GM12878 (cell line): ENCODE results near the gene MYBPHL.

Source experiments
- CHD1 ChIP-seq: IDR thresholded peaks from 2 replicates; pipeline ENCODE4 v1.6.1; 2012; ENCODE audit warnings: low read depth, low read length, improper control_type of control experiment
- HDAC2 ChIP-seq: fragments of 200-600 bp; sonication (generic); IDR thresholded peaks from 2 replicates; pipeline ENCODE4 v1.6.1; 2017
- JUND ChIP-seq: IDR thresholded peaks from 2 replicates; pipeline ENCODE4 v1.6.1; 2012; ENCODE audit warnings: low read depth, mild to moderate bottlenecking, low read length, improper control_type of control experiment, moderate library complexity
- POLR2A ChIP-seq: IDR thresholded peaks from 2 replicates; pipeline ENCODE4 v1.6.1; 2011; ENCODE audit warnings: low read depth, mild to moderate bottlenecking, low read length
- RCOR1 ChIP-seq: conservative IDR thresholded peaks from 2 replicates; pipeline ENCODE4 v1.6.1; 2012; ENCODE audit warnings: low read depth, low read length, improper control_type of control experiment
- RELA ChIP-seq: fragments of 450-650 bp; IDR thresholded peaks from 2 replicates; pipeline ENCODE4 v1.8.0; 2014; ENCODE audit warnings: borderline replicate concordance; ENCODE audit not compliant: partially characterized antibody
- RFX5 ChIP-seq: IDR thresholded peaks from 2 replicates; pipeline ENCODE4 v1.6.1; 2011; ENCODE audit warnings: low read depth, low read length, improper control_type of control experiment
- SMC3 ChIP-seq: IDR thresholded peaks from 2 replicates; pipeline ENCODE4 v1.6.1; 2011; ENCODE audit warnings: low read length, improper control_type of control experiment, borderline replicate concordance
- ZNF24 ChIP-seq: fragments of 450-650 bp; IDR thresholded peaks from 2 replicates; pipeline ENCODE4 v1.6.1; 2017; ENCODE audit warnings: antibody characterized with exemption, mild to moderate bottlenecking
- TF ChIP-seq, protein P1 (sequence below), 3 experiments: IDR thresholded peaks in 2 of 3; conservative IDR thresholded peaks in 1 of 3; 2 replicates each; pipeline ENCODE4 v1.5.1; 2011; ENCODE audit warnings: low read depth in 3 of 3, low read length in 3 of 3, mild to moderate bottlenecking in 3 of 3, control low read depth in 2 of 3, moderate library complexity in 2 of 3, inconsistent platforms in 1 of 3, mixed read lengths in 1 of 3; ENCODE audit not compliant: control insufficient read depth in 2 of 3, insufficient read depth in 1 of 3; ENCODE audit errors: extremely low read depth in 1 of 3

DNA sequence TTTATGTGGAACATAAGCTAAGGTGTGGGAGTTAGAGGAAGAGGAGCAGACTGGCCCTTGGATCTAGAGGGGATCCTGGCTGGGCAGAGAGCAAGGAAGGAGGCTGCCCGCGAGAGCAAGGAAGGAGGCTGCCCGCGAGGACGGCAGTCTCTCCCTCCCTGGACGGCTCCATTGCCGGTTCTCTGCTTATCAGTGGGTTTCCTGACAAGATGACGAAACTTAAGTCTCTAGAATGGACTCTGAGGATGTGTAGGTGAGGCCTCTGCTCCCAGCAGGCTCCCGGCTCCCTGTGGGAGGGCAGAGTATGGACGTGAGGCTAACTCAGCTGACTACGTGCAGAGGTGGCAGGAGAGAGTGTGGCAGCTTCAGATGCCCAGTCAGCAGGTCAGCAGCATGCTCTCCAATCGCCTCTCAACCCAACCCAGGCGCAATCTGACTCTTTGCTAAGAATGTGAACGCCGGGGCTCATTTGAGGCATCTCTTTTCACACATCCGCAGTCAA is 6.1 kb downstream of the MYBPHL start:
- TF ChIP-seq, protein P1, sequence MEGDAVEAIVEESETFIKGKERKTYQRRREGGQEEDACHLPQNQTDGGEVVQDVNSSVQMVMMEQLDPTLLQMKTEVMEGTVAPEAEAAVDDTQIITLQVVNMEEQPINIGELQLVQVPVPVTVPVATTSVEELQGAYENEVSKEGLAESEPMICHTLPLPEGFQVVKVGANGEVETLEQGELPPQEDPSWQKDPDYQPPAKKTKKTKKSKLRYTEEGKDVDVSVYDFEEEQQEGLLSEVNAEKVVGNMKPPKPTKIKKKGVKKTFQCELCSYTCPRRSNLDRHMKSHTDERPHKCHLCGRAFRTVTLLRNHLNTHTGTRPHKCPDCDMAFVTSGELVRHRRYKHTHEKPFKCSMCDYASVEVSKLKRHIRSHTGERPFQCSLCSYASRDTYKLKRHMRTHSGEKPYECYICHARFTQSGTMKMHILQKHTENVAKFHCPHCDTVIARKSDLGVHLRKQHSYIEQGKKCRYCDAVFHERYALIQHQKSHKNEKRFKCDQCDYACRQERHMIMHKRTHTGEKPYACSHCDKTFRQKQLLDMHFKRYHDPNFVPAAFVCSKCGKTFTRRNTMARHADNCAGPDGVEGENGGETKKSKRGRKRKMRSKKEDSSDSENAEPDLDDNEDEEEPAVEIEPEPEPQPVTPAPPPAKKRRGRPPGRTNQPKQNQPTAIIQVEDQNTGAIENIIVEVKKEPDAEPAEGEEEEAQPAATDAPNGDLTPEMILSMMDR (IDR thresholded peaks at IDR 0.05 in 2 of 3, conservative IDR thresholded peaks at IDR 0.05 in 1 of 3; ENCODE audit: control insufficient read depth in 2 of 3, extremely low read depth in 1 of 3, insufficient read depth in 1 of 3, low read depth in 3 of 3, low read length in 3 of 3), result no peak
- TF ChIP-seq HDAC2 (no peak), RCOR1 (no peak), RELA (no peak), ZNF24 (no peak), RFX5 (no peak), CHD1 (no peak), POLR2A (no peak), JUND (no peak), SMC3 (no peak)
